Osteoblast (primary cell): ENCODE measurements around the gene BTRC. TPM values are rescaled to one million over a fixed set of nuclear protein-coding genes. Genes with fewer than 3 reads are reported as not detected.

Source experiments
- DNase-seq: peaks from one replicate; pipeline ENCODE4 v3.0.0; 2011; ENCODE audit warnings: low spot score, mixed read lengths; ENCODE audit not compliant: insufficient read length; ENCODE audit errors: missing footprints
- H2AFZ ChIP-seq: 2 replicates; pipeline ENCODE4 v1.6.0; 2011; ENCODE audit warnings: mild to moderate bottlenecking, low read length
- H3K27ac ChIP-seq: 2 replicates; pipeline ENCODE4 v1.5.1; 2011; ENCODE audit warnings: mild to moderate bottlenecking, low read depth, low read length, moderate library complexity
- H3K27me3 ChIP-seq: 2 replicates; pipeline ENCODE4 v1.6.0; 2012; ENCODE audit warnings: mild to moderate bottlenecking, control low read depth, inconsistent platforms, low read length, moderate library complexity; ENCODE audit not compliant: insufficient read depth
- H3K36me3 ChIP-seq: 2 replicates; pipeline ENCODE4 v1.5.1; 2011; ENCODE audit warnings: mild to moderate bottlenecking, low read length, control low read depth, moderate library complexity; ENCODE audit not compliant: insufficient read depth
- H3K4me1 ChIP-seq: 2 replicates; pipeline ENCODE4 v1.5.1; 2011; ENCODE audit warnings: mild to moderate bottlenecking, low read length, control low read depth, moderate library complexity; ENCODE audit not compliant: insufficient read depth
- H3K4me2 ChIP-seq: 2 replicates; pipeline ENCODE4 v1.6.0; 2011; ENCODE audit warnings: mild to moderate bottlenecking, low read length; ENCODE audit not compliant: insufficient read depth
- H3K4me3 ChIP-seq: fragments of 200-600 bp; sonication (generic); 3 replicates; pipeline ENCODE4 v1.5.1; 2012; ENCODE audit warnings: mild to moderate bottlenecking, low read length, inconsistent platforms; ENCODE audit not compliant: insufficient read depth
- H3K79me2 ChIP-seq: 2 replicates; pipeline ENCODE4 v1.6.0; 2012; ENCODE audit warnings: mild to moderate bottlenecking, low read length, control low read depth, inconsistent platforms; ENCODE audit not compliant: insufficient read depth
- H3K9me3 ChIP-seq: 2 replicates; pipeline ENCODE4 v1.5.1; 2011; ENCODE audit warnings: low read depth, low read length, control low read depth
- H4K20me1 ChIP-seq: 2 replicates; pipeline ENCODE4 v1.6.0; 2012; ENCODE audit warnings: mild to moderate bottlenecking, low read length, control low read depth; ENCODE audit not compliant: insufficient read depth
- CTCF ChIP-seq: IDR thresholded peaks from 2 replicates; pipeline ENCODE4 v1.5.1; 2011; ENCODE audit warnings: mild to moderate bottlenecking, low read depth, low read length, moderate library complexity; ENCODE audit errors: extremely low read depth
- total RNA-seq: library from RNA; depleted of rRNA; stranded (reverse); fragments of >200 nt; gene quantifications from 2 replicates; pipeline ENCODE4 v1.2.3, GENCODE V29; 2012

BTRC gene
- total RNA-seq, 1 donor = 11.2 TPM

GRCh38 chr10:101558671-101559595 is 205.0 kb downstream of the BTRC start:
- Histone ChIP-seq H3K4me2 (no peak overlapping the region), H3K27me3 (peaks cover 8% of the 10 kb centered on the region), H3K36me3 (peaks cover 3% of the 10 kb centered on the region), H3K4me3 (no peak overlapping the region), H3K79me2 (no peaks in the 10 kb centered on the region), H3K4me1 (no peaks in the 10 kb centered on the region), H3K9me3 (no peaks in the 10 kb centered on the region), H2AFZ (no peak overlapping the region), H4K20me1 (no peaks in the 10 kb centered on the region), H3K27ac (no peak overlapping the region)
- no peak for TF ChIP-seq CTCF
- DNase-seq = no peak

- no peak for TF ChIP-seq CTCF
- Histone ChIP-seq H3K4me1 (no peaks in the 10 kb centered on the region), H3K79me2 (no peaks in the 10 kb centered on the region), H3K4me3 (no peak overlapping the region), H3K36me3 (no peaks in the 10 kb centered on the region), H4K20me1 (no peaks in the 10 kb centered on the region), H3K27ac (no peak overlapping the region), H3K4me2 (no peak overlapping the region), H2AFZ (no peak overlapping the region), H3K9me3 (no peaks in the 10 kb centered on the region), H3K27me3 (peaks cover 10% of the 10 kb centered on the region)
- no peak for DNase-seq
Observed at GRCh38 chr10:101559596-101560297, 205.8 kb downstream of the BTRC start.

GRCh38 chr10:101560298-101561067 is 206.5 kb downstream of the BTRC start:
- no peak overlapping the region for H3K4me2 ChIP-seq
- DNase-seq = no peak
- no peak for TF ChIP-seq CTCF
- no peak overlapping the region for H3K4me3 ChIP-seq
- H2AFZ ChIP-seq = no peak overlapping the region
- no peaks in the 10 kb centered on the region for H3K36me3 ChIP-seq
- no peaks in the 10 kb centered on the region for H3K4me1 ChIP-seq
- H3K79me2 ChIP-seq = no peaks in the 10 kb centered on the region
- H4K20me1 ChIP-seq = no peaks in the 10 kb centered on the region
- H3K9me3 ChIP-seq = no peaks in the 10 kb centered on the region
- H3K27me3 ChIP-seq = peaks cover 17% of the 10 kb centered on the region
- H3K27ac ChIP-seq = no peak overlapping the region
